OCI-LY1 (cell line): Measurements from ENCODE around the gene LTBP2.

ENCODE experiments used
- H2AFZ ChIP-seq: fragments of 200-600 bp; sonication (generic), shearing (Covaris generic); 2 replicates; pipeline ENCODE4 v1.6.0; 2014; ENCODE audit warnings: antibody characterized with exemption, mild to moderate bottlenecking, low read length
- H3F3A ChIP-seq: fragments of 200-600 bp; sonication (generic), shearing (Covaris generic); 2 replicates; pipeline ENCODE4 v1.6.0; 2014; ENCODE audit warnings: mild to moderate bottlenecking, antibody characterized with exemption, low read length, moderate library complexity; ENCODE audit not compliant: insufficient read depth
- H3K27ac ChIP-seq: fragments of 200-600 bp; sonication (generic); 2 replicates; pipeline ENCODE4 v1.5.1; 2014; ENCODE audit warnings: low read length, mixed run types, mild to moderate bottlenecking, low read depth; ENCODE audit not compliant: poor library complexity, severe bottlenecking
- H3K27me3 ChIP-seq: fragments of 200-600 bp; sonication (generic); 2 replicates; pipeline ENCODE4 v1.6.0; 2014; ENCODE audit warnings: antibody characterized with exemption, mild to moderate bottlenecking, low read length, moderate library complexity; ENCODE audit not compliant: insufficient read depth
- H3K36me3 ChIP-seq: fragments of 200-600 bp; sonication (generic); 2 replicates; pipeline ENCODE4 v1.6.1; 2014; ENCODE audit warnings: mild to moderate bottlenecking, antibody characterized with exemption, low read length, moderate library complexity, mixed read lengths; ENCODE audit not compliant: insufficient read depth
- H3K4me1 ChIP-seq: fragments of 200-600 bp; sonication (generic); 2 replicates; pipeline ENCODE4 v1.5.1; 2014; ENCODE audit warnings: mild to moderate bottlenecking, low read length, moderate library complexity; ENCODE audit not compliant: insufficient read depth, severe bottlenecking
- H3K4me2 ChIP-seq: fragments of 200-600 bp; sonication (generic), shearing (Covaris generic); 2 replicates; pipeline ENCODE4 v1.6.1; 2014; ENCODE audit warnings: low read length
- H3K4me3 ChIP-seq: fragments of 200-600 bp; sonication (generic); 2 replicates; pipeline ENCODE4 v1.5.1; 2014; ENCODE audit warnings: low read length, low read depth, mild to moderate bottlenecking, mixed read lengths; ENCODE audit not compliant: poor library complexity, severe bottlenecking
- H3K79me2 ChIP-seq: fragments of 200-600 bp; shearing (Covaris generic); 2 replicates; pipeline ENCODE4 v1.6.1; 2016; ENCODE audit warnings: mixed run types, low read length, mixed read lengths; ENCODE audit not compliant: insufficient read depth
- H3K9ac ChIP-seq: fragments of 200-600 bp; sonication (generic), shearing (Covaris generic); 2 replicates; pipeline ENCODE4 v1.6.1; 2014; ENCODE audit warnings: mild to moderate bottlenecking, low read length, mixed read lengths
- H3K9me2 ChIP-seq: fragments of 200-600 bp; sonication (generic), shearing (Covaris generic); 2 replicates; pipeline ENCODE4 v1.6.1; 2014; ENCODE audit warnings: low read depth, mild to moderate bottlenecking, low read length, mixed read lengths
- H3K9me3 ChIP-seq: fragments of 200-600 bp; shearing (Covaris generic); 2 replicates; pipeline ENCODE4 v1.6.1; 2014; ENCODE audit warnings: low read length, mixed read lengths
- H4K20me1 ChIP-seq: fragments of 200-600 bp; sonication (generic), shearing (Covaris generic); 2 replicates; pipeline ENCODE4 v1.6.0; 2016; ENCODE audit warnings: mild to moderate bottlenecking, low read length; ENCODE audit not compliant: insufficient read depth
- CTCF ChIP-seq: fragments of 200-600 bp; sonication (generic), shearing (Covaris generic); IDR thresholded peaks from 2 replicates; pipeline ENCODE4 v1.5.1; 2017; ENCODE audit warnings: mild to moderate bottlenecking, antibody characterized with exemption, low read length, moderate library complexity, mixed read lengths
- EZH2 ChIP-seq: fragments of 200-600 bp; sonication (generic), shearing (Covaris generic); IDR thresholded peaks from 2 replicates; pipeline ENCODE4 v1.8.0; 2017; ENCODE audit warnings: borderline replicate concordance, mixed run types, mild to moderate bottlenecking, antibody characterized with exemption, low read length, moderate library complexity, mixed read lengths

LTBP2 gene

GRCh38 chr14:74483321-74483720 is 128.7 kb downstream of the LTBP2 start:
- H3K36me3 ChIP-seq = 0 out of 2 replicates have a peak, but pooled peaks cover 3% of the 10 kb centered on the region
- no peaks in the 10 kb centered on the region for H3K27me3 ChIP-seq
- H4K20me1 ChIP-seq = no peaks in the 10 kb centered on the region
- H3K79me2 ChIP-seq = no peaks in the 10 kb centered on the region
- H3K4me1 ChIP-seq = no peaks in the 10 kb centered on the region
- no peak overlapping the region for H3K4me2 ChIP-seq
- no peak overlapping the region for H3K9ac ChIP-seq
- H3K4me3 ChIP-seq = no peak overlapping the region
- H3K9me2 ChIP-seq = no peaks in the 10 kb centered on the region
- no peaks in the 10 kb centered on the region for H3F3A ChIP-seq
- TF ChIP-seq EZH2 (no peak), CTCF (no peak)
- H3K9me3 ChIP-seq = no peaks in the 10 kb centered on the region
- H2AFZ ChIP-seq = no peak overlapping the region
- H3K27ac ChIP-seq = no peak overlapping the region

DNA sequence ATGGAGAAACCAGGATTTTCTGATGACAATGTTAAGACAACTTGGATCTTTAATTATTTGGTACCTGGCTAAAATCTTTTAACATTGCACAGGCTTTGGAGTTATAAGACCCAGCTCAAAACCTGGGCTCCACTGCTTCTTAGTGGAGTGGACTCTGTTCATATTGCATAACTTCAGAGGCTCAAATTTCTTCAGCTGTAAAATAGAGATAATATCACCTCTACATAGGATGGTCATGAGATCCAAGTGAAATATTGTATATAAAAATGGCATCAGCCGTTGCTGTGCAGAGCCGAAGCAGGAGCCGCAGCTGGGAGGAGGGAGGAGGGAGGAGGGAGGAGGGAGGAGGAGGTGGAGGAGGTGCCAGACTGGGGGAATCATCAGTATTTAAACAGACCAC is 129.5 kb downstream of the LTBP2 start:
- H3K79me2 ChIP-seq = no peaks in the 10 kb centered on the region
- 0 out of 2 replicates have a peak, but pooled peaks cover 3% of the 10 kb centered on the region for H3K36me3 ChIP-seq
- H3K4me3 ChIP-seq = no peak overlapping the region
- TF ChIP-seq EZH2 (no peak), CTCF (no peak)
- H3K9ac ChIP-seq = no peak overlapping the region
- no peaks in the 10 kb centered on the region for H4K20me1 ChIP-seq
- H2AFZ ChIP-seq = no peak overlapping the region
- no peaks in the 10 kb centered on the region for H3K9me3 ChIP-seq
- no peak overlapping the region for H3K4me2 ChIP-seq
- no peaks in the 10 kb centered on the region for H3K4me1 ChIP-seq
- no peaks in the 10 kb centered on the region for H3K9me2 ChIP-seq
- no peaks in the 10 kb centered on the region for H3F3A ChIP-seq
- no peaks in the 10 kb centered on the region for H3K27me3 ChIP-seq
- H3K27ac ChIP-seq = no peak overlapping the region

DNA sequence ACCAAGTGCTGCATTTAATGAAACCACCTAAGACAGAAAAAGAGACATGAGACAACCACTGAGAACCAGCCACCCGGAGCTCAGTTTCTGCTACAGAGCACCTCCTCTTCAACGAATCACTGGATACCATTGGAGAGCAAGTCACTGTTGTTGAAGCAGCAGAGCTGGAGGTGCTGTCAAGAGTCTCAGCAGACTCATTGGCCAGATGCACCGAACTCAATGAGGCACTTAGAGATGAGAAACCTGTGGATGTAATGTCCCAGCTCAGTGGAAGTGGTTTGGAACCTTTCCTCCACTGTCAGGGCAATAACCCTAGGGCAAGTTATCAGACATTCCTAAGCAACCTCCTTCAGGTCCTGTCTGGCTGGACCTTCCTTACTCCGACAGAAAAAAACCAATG is 132.0 kb downstream of the LTBP2 start:
- Histone ChIP-seq H3K9ac (no peak overlapping the region), H3K36me3 (0 out of 2 replicates have a peak, but pooled peaks cover 3% of the 10 kb centered on the region), H3K4me1 (no peaks in the 10 kb centered on the region), H3K9me3 (no peaks in the 10 kb centered on the region), H3K27ac (no peak overlapping the region), H3K9me2 (no peaks in the 10 kb centered on the region), H2AFZ (no peak overlapping the region), H3K79me2 (no peaks in the 10 kb centered on the region), H3K4me3 (no peak overlapping the region), H3F3A (no peaks in the 10 kb centered on the region), H3K4me2 (no peak overlapping the region), H4K20me1 (no peaks in the 10 kb centered on the region), H3K27me3 (no peaks in the 10 kb centered on the region)
- no peak for TF ChIP-seq EZH2
- TF ChIP-seq CTCF = no peak
